HepG2 (cell line): ENCODE measurements around the gene PRRT1B. TPM values are rescaled to one million over a fixed set of nuclear protein-coding genes. Genes with fewer than 3 reads are reported as not detected.

Source experiments
- ATAC-seq: fragments of 200-7000 bp; cut with Tn5 transposase; 3 replicates; pipeline ENCODE4 v1.9.1; 2020; ENCODE audit warnings: mild to moderate bottlenecking, moderate library complexity
- BruUV-seq: library from RNA; stranded (reverse); fragments of 400-500 nt; replicated peaks from 2 replicates; lab custom pipeline; 2021; lab: Mats Ljungman, UMichigan
- CTCF ChIA-PET: fragments of 300-600 bp; formaldehyde crosslinking; extraction: SDS; loops from one replicate; lab custom pipeline; 2021; ENCODE audit warnings: low total read pairs, inconsistent platforms, low intra/inter-chr PET ratio; lab: Yijun Ruan, JAX
- POLR2A ChIA-PET: fragments of 350-600 bp; sonication (Branson Sonifier 250); formaldehyde crosslinking; loops from one replicate; lab custom pipeline; 2020; ENCODE audit warnings: antibody characterized with exemption, inconsistent platforms; lab: Yijun Ruan, JAX
- DNase-seq: peaks from one replicate; pipeline ENCODE4 v3.0.0-alpha.2; 2015; ENCODE audit warnings: low spot score
- FAIRE-seq: peaks from 3 replicates; lab custom pipeline; 2011; peaks lifted over from hg19 to GRCh38; lab: Jason Lieb, UNC
- H2AFZ ChIP-seq: one replicate; pipeline ENCODE4 v1.6.1; 2011; ENCODE audit warnings: low read length, inconsistent platforms
- H3K27ac ChIP-seq: fragments of 300-600 bp; 3 replicates; pipeline ENCODE4 v1.8.0; 2011; ENCODE audit warnings: mixed run types, mild to moderate bottlenecking, mixed read lengths, low read length, inconsistent platforms; ENCODE audit not compliant: insufficient read depth; ENCODE audit errors: extremely low read length
- H3K27me3 ChIP-seq, 2 experiments: fragments of 200-600 bp in 1 of 2; 2 replicates in 1 of 2; 3 replicates in 1 of 2; pipeline versions ENCODE4 v1.6.0 to v1.8.0; 2011; ENCODE audit warnings: low read length in 2 of 2, mild to moderate bottlenecking in 2 of 2, moderate library complexity in 2 of 2, inconsistent platforms in 1 of 2; ENCODE audit not compliant: insufficient read depth in 2 of 2, control insufficient read depth in 1 of 2
- H3K36me3 ChIP-seq, 2 experiments: fragments of 200-600 bp in 1 of 2; replicated peaks in 1 of 2; 2 replicates in 1 of 2; 3 replicates in 1 of 2; pipeline versions ENCODE4 v1.5.1 to v1.8.0; 2011; ENCODE audit warnings: low read length in 2 of 2, inconsistent platforms in 1 of 2; ENCODE audit not compliant: insufficient read depth in 2 of 2, control insufficient read depth in 1 of 2
- H3K4me1 ChIP-seq: 2 replicates; pipeline ENCODE4 v1.5.1; 2012; ENCODE audit warnings: low read length, inconsistent platforms; ENCODE audit not compliant: insufficient read depth
- H3K4me2 ChIP-seq: 2 replicates; pipeline ENCODE4 v1.6.0; 2011; ENCODE audit warnings: low read depth, low read length, inconsistent platforms
- H3K4me3 ChIP-seq, 3 experiments: fragments of 200-600 bp in 1 of 3; sonication (generic), shearing (Covaris generic) in 1 of 3; replicated peaks in 1 of 3; 2 replicates each; pipeline ENCODE4 v1.5.1; 2011 to 2016; ENCODE audit warnings: low read length in 3 of 3, inconsistent platforms in 2 of 3, low read depth in 2 of 3, mild to moderate bottlenecking in 2 of 3, control low read depth in 1 of 3, mixed read lengths in 1 of 3; ENCODE audit not compliant: insufficient read depth in 1 of 3
- H3K79me2 ChIP-seq: one replicate; pipeline ENCODE4 v1.6.1; 2011; ENCODE audit warnings: low read length, inconsistent platforms; ENCODE audit not compliant: insufficient read depth
- H3K9ac ChIP-seq: 2 replicates; pipeline ENCODE4 v1.6.0; 2011; ENCODE audit warnings: mild to moderate bottlenecking, low read depth, low read length, inconsistent platforms; ENCODE audit not compliant: insufficient read depth
- H3K9me3 ChIP-seq: 2 replicates; pipeline ENCODE4 v1.5.1; 2012; ENCODE audit warnings: mild to moderate bottlenecking, low read length
- H4K20me1 ChIP-seq: 2 replicates; pipeline ENCODE4 v1.6.0; 2011; ENCODE audit warnings: inconsistent platforms, mild to moderate bottlenecking, low read length, moderate library complexity; ENCODE audit not compliant: insufficient read depth
- ETV5 ChIP-seq: IDR thresholded peaks from 2 replicates; pipeline ENCODE4 v1.6.1; 2018; ENCODE audit warnings: missing biosample characterization, missing genetic modification reagents, inconsistent platforms, borderline replicate concordance
- FOSL1 ChIP-seq: sonication (generic); formaldehyde crosslinking; IDR thresholded peaks from 2 replicates; pipeline ENCODE4 v1.9.0; 2021; ENCODE audit warnings: missing genetic modification reagents, borderline replicate concordance
- GPN1 ChIP-seq: sonication (generic); formaldehyde crosslinking; IDR thresholded peaks from 2 replicates; pipeline ENCODE4 v1.5.1; 2020; ENCODE audit warnings: missing genetic modification reagents, borderline replicate concordance
- MEF2D ChIP-seq: sonication (generic); formaldehyde crosslinking; IDR thresholded peaks from 2 replicates; pipeline ENCODE4 v1.5.1; 2020; ENCODE audit warnings: mild to moderate bottlenecking, missing genetic modification reagents
- MXD1 ChIP-seq: sonication (generic); formaldehyde crosslinking; IDR thresholded peaks from 2 replicates; pipeline ENCODE4 v1.4.0; 2020; ENCODE audit warnings: mild to moderate bottlenecking, missing genetic modification reagents
- MXI1 ChIP-seq: IDR thresholded peaks from 3 replicates; pipeline ENCODE4 v1.6.1; 2012; ENCODE audit warnings: low read depth, low read length, inconsistent platforms, borderline replicate concordance
- NFYC ChIP-seq: IDR thresholded peaks from 2 replicates; pipeline ENCODE4 v1.6.1; 2016; ENCODE audit warnings: missing genetic modification reagents, missing compliant biosample characterization
- PAF1 ChIP-seq: IDR thresholded peaks from 2 replicates; pipeline ENCODE4 v1.6.1; 2016; ENCODE audit warnings: missing genetic modification reagents, missing compliant biosample characterization
- PCBP1 ChIP-seq: fragments of 200-400 bp; formaldehyde crosslinking; IDR thresholded peaks from 2 replicates; pipeline ENCODE4 v1.6.1; 2017; ENCODE audit warnings: mild to moderate bottlenecking, low read depth, low read length, borderline replicate concordance
- POLR2AphosphoS5 ChIP-seq: IDR thresholded peaks from 2 replicates; pipeline ENCODE4 v1.6.1; 2012; ENCODE audit warnings: low read depth, low read length
- SNRNP70 ChIP-seq: fragments of 200-400 bp; formaldehyde crosslinking; IDR thresholded peaks from 2 replicates; pipeline ENCODE4 v1.6.1; 2017; ENCODE audit warnings: mild to moderate bottlenecking, low read depth, low read length, moderate library complexity
- SP1 ChIP-seq, 2 experiments: fragments of 450-650 bp in 1 of 2; sonication (generic) in 1 of 2; formaldehyde crosslinking in 1 of 2; IDR thresholded peaks; 2 replicates each; pipeline versions ENCODE4 v1.4.0 to v1.6.1; 2016 to 2020; ENCODE audit warnings: missing genetic modification reagents in 1 of 2
- ZBTB33 ChIP-seq: sonication (generic); formaldehyde crosslinking; IDR thresholded peaks from 2 replicates; pipeline ENCODE4 v1.4.0; 2020; ENCODE audit warnings: missing genetic modification reagents
- ZFP36 ChIP-seq: fragments of 150-350 bp; IDR thresholded peaks from 2 replicates; pipeline ENCODE4 v1.6.1; 2018; ENCODE audit warnings: borderline replicate concordance, low read length, low read depth; ENCODE audit not compliant: partially characterized antibody
- ZNF337 ChIP-seq: sonication (generic); formaldehyde crosslinking; IDR thresholded peaks from 2 replicates; pipeline ENCODE4 v1.5.1; 2020; ENCODE audit warnings: missing genetic modification reagents, low read depth, mild to moderate bottlenecking, borderline replicate concordance
- ZNF350 ChIP-seq: sonication (generic); formaldehyde crosslinking; IDR thresholded peaks from 2 replicates; pipeline ENCODE4 v1.4.0; 2020; ENCODE audit warnings: mild to moderate bottlenecking, low read depth, missing genetic modification reagents, borderline replicate concordance
- ZNF530 ChIP-seq: sonication (generic); formaldehyde crosslinking; IDR thresholded peaks from 2 replicates; pipeline ENCODE4 v1.5.0; 2020; ENCODE audit warnings: low read depth, mild to moderate bottlenecking, missing genetic modification reagents
- ZNF550 ChIP-seq: sonication (generic); formaldehyde crosslinking; IDR thresholded peaks from 2 replicates; pipeline ENCODE4 v1.4.0; 2020; ENCODE audit warnings: mild to moderate bottlenecking, missing genetic modification reagents, borderline replicate concordance
- ZNF660 ChIP-seq: sonication (generic); formaldehyde crosslinking; IDR thresholded peaks from 2 replicates; pipeline ENCODE4 v1.5.1; 2020; ENCODE audit warnings: mild to moderate bottlenecking, low read depth, missing genetic modification reagents, borderline replicate concordance
- ZNF672 ChIP-seq: sonication (generic); formaldehyde crosslinking; IDR thresholded peaks from 2 replicates; pipeline ENCODE4 v1.8.1; 2022; ENCODE audit warnings: missing genetic modification reagents
- WGBS: methylation state at CpG from one replicate; pipeline ENCODE4 v1.1.6; 2017; ENCODE audit warnings: low lambda C conversion rate; 5-methylcytosine and 5-hydroxymethylcytosine counted together
- in situ Hi-C: cut with HindIII; loops from 2 replicates; pipeline ENCODE4 v1.10.0; 2017; ENCODE audit warnings: low pct_unique_long_range_greater_than_20kb; ENCODE audit not compliant: extremely low pct_ligation_motif_present
- intact Hi-C: fragments of 100-400 bp; cut with micrococcal nuclease; formaldehyde crosslinking; loops from one replicate; pipeline ENCODE4 v1.10.0; 2022; ENCODE audit not compliant: unreplicated experiment
- polyA plus RNA-seq, 8 experiments: library from polyadenylated mRNA; depleted of rRNA in 3 of 8; stranded (reverse) in 7 of 8; unstranded in 1 of 8; fragments of >200 nt; fragmentation: Illumina TruSeq in 4 of 8; extraction: Trizol in 4 of 8; gene quantifications; 2 replicates each; pipeline versions ENCODE4 v1.2.1 to v1.2.3, GENCODE V29; 2011 to 2016; ENCODE audit warnings: low read depth in 4 of 8, missing spikeins in 1 of 8, mixed read lengths in 1 of 8; ENCODE audit not compliant: insufficient read depth in 1 of 8
- total RNA-seq, 5 experiments: library from RNA; depleted of rRNA; stranded (reverse); fragments of >200 nt; fragmentation: Illumina TruSeq; extraction: Trizol; gene quantifications; 2 replicates each; pipeline ENCODE4 v1.2.3, GENCODE V29; 2016; ENCODE audit warnings: low read depth in 1 of 5

Gene PRRT1B
- total and polyA plus RNA-seq, 2 of the 13 experiments (the other 11 are each of a cell fraction or from before 2014, with no cell fraction given), result not detected

- 47% methylated on average over 7 of the region's 7 CpGs for WGBS
- intact Hi-C loops, result no loop called here
- ATAC-seq (no peak), FAIRE-seq (no peak), DNase-seq (no peak)
- ChIA-PET POLR2A (no interaction called here), CTCF (no interaction called here)
- Histone ChIP-seq H3K27ac (no peak overlapping the region), H4K20me1 (no peaks in the 10 kb centered on the region), H3K4me3 (no peak overlapping the region), H3K9ac (no peak overlapping the region), H3K9me3 (peaks cover 21% of the 10 kb centered on the region), H3K4me1 (peaks cover 10% of the 10 kb centered on the region; the same call in 1 of the 2 replicates), H3K27me3 (peaks cover 8 to 53% of the 10 kb centered on the region in 2 experiments), H2AFZ (no peak overlapping the region), H3K79me2 (no peaks in the 10 kb centered on the region), H3K36me3 (no peaks in the 10 kb centered on the region), H3K4me2 (no peak overlapping the region)
- BruUV-seq, result no TSS peak
- TF ChIP-seq POLR2AphosphoS5, result no peak
- no peak for TF ChIP-seq ZNF550 (CRISPR knock-in tag)
- TF ChIP-seq MXI1, result no peak
- no peak for TF ChIP-seq PCBP1
- no peak for TF ChIP-seq SNRNP70
- TF ChIP-seq NFYC (CRISPR knock-in tag), result no peak
- TF ChIP-seq ZBTB33 (CRISPR knock-in tag), result no peak
- TF ChIP-seq FOSL1 (CRISPR knock-in tag), result no peak
- TF ChIP-seq SP1 (IDR thresholded peaks at IDR 0.05), result no peak
- no peak for TF ChIP-seq SP1 (CRISPR knock-in tag; IDR thresholded peaks at IDR 0.05)
- TF ChIP-seq ETV5 (CRISPR knock-in tag), result no peak
- TF ChIP-seq ZNF672 (CRISPR knock-in tag), result no peak
- no peak for TF ChIP-seq GPN1
- TF ChIP-seq PAF1 (CRISPR knock-in tag), result no peak
- TF ChIP-seq ZNF660 (CRISPR knock-in tag), result no peak
- TF ChIP-seq ZFP36, result no peak
- TF ChIP-seq MEF2D (CRISPR knock-in tag), result no peak
- TF ChIP-seq ZNF337 (CRISPR knock-in tag), result no peak
- TF ChIP-seq ZNF350 (CRISPR knock-in tag), result no peak
- no peak for TF ChIP-seq ZNF530 (CRISPR knock-in tag)
- no peak for TF ChIP-seq MXD1 (CRISPR knock-in tag)
- in situ Hi-C loops, result no loop called here
Measured at GRCh38 chr9:131539223-131539923, 6.0 kb upstream of the PRRT1B start.
